ENCODE data around the gene SNAP47.

Gene SNAP47

DNA sequence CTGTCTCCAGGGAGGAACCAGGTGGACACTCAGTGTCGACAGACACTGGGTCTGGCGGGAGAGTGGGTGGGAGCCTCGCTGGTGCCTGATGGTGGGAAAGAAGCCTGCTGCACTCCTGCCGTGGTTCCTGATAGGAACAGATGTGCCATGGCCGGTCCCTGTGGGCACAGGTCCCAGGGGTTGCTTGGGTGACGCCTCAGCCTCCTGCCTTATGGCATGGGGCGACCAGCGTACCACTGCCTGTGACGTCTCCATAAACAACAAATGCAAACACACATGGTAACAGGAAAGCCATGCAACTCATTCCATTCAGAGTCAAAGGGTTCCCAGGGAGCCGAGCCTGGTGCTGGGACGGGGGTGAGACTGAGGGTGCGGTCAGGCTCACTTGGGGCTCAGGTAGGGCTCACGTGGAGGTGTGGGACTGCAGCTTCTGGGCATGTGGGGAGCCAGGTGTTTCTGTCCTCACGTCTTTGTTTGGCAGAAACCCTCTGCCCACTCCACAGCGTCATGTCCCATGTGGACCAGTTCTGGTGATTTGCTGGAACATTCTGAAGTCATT is 34.8 kb downstream of the SNAP47 start:
- DNase-seq = no peak

- no peak for DNase-seq
Observed at GRCh38 chr1:227770812-227771211, 35.6 kb downstream of the SNAP47 start.

DNA sequence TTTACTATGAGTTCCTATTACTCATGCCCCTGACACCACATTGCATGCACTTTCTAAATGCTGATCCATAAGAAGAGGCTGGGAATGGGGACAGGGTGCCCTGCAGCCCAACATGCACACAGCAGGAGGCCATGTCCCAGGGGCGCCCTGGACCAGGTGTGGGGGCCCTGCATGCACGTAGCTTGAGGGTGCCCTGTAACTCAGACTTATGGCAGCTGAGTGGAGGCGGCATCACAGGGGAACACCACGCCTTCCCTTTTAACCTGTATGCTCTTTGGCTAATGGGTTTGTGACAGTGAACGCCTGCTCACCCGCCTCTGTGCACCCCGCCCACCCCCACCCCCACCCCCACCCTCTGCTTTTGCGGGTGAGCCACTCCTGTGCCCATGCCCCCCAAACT is 36.1 kb downstream of the SNAP47 start:
- no peak for DNase-seq

DNA sequence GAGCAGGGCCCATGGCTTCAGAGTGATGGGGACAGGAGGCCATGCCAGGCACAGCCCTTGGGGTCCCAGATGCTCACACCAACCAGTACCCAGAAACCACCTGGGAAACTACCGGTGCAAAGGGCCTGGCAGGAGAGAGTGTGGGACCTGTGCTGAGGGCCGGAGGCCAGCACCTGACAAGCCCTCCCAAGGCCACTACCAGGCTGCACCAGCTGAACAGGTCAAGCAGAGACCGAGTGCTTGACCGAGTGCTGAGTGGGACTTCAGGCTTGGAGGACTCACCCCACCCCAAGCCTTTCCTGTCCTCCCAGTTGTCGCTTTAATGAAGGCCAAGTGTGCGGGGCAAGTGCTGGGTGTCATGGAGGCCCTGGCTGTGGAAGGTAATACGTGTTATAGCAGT is 36.5 kb downstream of the SNAP47 start:
- no peak for DNase-seq

DNA sequence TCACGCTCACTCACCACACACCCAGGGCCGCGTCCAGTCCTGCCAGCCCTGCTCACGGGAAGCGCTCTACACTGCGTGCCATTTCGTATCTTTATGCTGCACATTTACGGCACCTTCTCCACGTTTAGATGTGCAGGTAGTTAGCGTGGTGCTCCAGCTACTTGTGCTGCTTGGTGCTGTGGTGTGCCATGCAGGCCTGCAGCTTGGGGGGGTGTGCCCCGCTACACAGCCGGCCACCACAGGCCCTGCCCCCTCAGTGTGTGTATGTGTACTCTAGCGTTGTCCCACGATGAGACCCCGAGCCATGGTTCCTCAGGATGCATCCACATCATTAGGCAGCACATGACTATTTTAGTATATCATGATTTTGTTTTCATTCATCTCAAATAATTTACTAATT is 38.3 kb downstream of the SNAP47 start:
- DNase-seq = no peak

DNA sequence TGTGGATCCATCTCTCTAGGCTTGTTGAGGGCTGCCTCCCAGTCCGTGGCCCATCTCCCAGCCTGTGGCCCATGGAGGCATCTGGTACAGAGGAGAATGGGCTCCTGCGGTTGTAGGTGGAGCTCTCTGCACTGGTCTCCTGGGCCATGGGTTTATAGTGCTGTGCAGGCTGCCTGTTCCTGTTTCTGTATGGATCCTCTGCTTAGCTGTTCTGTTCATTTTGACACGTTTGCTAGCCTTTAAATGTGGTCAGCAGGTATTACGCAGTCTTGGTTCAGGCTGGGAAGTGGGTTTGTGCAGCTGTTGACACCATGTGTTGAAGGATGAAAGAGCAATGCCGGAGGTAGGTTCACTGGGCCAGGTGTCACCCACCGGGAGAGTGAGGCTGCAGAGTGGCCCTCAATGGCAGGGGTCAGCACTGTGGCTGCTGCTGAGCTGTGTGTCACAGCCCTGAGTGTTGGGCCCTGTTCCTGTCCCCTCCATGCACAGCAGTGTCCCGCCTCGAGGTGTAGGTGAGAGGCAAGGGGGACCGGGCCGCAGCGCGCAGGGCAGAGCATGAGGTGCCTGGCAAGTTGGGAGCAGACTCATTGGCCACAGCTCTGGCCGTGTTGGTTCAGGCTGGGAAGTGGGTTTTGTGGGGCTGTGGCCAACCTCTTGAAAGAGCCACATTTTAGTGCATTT is 39.0 kb downstream of the SNAP47 start:
- peak; percentile 49 for DNase-seq

DNA sequence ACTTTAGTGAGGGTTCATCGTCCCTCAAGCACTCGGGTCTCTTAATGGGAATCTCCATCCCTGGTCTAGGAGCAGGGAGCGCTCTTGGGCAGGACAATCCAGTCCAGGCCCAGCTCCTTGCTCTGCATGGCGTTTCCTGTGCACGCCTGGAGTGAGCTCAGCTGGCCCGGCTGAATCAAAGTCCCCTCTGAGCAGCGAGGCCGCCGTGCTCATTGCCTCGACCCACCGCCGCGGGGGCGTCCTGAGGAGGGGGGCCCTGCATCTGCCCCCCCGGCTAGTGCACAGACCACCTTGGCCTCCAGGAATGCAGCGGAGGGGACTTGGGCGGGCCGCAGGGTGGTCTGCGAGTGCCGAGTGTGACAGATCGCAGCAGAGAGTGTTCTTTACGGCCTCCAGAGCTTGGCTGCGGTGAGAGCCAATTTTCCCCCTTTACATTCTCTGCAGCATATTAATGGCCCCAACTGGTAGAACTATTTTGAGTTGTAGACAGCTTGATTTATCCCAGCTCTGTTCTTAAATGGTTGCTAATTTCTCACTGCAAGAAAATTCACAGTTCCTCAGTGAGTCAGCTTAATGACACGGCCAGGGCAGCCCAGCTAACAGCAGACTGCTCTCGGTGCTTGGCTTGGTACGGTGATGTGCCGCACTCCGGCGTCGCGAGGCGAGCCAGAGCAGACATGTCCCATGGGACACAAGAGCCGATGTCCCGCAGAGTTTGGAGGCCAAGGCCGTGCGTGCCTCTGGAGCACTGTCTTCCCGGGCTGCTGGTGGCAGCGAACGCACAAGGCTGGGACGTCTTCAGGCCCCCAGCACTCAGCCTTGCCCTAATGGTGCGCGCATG is 39.8 kb downstream of the SNAP47 start:
- no peak for DNase-seq

DNA sequence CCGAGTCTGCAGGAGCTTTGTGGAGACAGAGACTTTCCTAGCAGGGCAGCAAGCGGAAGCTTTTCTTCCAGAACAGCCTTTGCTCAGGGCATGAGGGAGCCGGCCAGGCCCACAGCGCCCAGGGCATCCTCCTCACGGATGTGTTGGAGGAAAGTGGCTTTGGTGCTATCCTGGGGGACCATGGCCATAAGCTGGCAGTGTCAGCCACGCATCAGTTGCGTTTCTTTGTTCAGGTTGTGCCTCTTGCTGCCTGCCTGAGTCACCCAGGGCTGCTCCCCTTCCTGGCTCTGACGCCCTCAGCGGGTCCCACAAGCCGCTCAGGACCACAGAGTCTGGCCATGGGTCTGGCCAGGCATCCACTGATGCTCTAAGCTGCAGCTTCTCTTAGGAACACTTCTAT is 40.6 kb downstream of the SNAP47 start:
- DNase-seq = no peak

GRCh38 chr1:227776331-227776771 is 41.1 kb downstream of the SNAP47 start:
- DNase-seq = no peak

DNA sequence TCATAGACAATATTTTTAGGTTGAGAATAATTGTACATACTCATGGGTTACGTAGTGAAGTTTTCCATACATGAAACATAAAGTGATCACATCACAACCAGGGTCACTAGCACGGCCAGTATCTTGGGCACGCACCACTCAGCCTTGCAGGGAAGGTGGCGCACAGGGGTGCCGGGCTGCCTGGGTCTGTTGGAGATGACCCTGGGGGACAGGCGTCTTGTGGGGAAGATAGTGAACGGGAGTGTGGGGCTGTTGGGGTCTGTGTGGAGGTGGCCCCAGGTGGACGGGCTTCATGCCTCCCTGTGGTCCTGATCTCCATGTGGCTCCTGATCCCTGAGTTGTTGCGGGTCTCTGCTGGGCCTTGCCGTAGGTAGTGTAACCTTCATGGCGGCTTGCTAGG is 41.9 kb downstream of the SNAP47 start:
- DNase-seq = no peak

DNA sequence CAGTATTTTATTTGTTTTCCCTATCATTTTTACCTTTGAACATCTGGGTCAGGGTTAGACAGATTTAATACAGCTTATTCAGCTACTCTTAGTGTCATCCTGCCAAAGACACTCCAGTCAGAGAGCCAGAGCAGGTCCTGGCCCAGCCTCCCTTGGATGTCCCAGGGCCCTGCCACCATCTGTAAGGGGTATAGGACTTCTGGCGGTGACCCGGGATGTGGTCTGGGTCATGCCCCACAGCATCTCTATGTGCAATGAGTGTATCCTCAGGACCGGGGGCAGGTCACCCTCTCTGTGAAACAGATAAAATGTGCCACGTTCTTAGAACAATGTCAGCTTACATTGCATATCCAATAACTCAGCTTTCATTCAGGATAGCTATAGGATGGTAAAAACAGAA is 42.4 kb downstream of the SNAP47 start:
- DNase-seq = no peak

GRCh38 chr1:227778401-227778947 is 43.2 kb downstream of the SNAP47 start:
- no peak for DNase-seq

DNA sequence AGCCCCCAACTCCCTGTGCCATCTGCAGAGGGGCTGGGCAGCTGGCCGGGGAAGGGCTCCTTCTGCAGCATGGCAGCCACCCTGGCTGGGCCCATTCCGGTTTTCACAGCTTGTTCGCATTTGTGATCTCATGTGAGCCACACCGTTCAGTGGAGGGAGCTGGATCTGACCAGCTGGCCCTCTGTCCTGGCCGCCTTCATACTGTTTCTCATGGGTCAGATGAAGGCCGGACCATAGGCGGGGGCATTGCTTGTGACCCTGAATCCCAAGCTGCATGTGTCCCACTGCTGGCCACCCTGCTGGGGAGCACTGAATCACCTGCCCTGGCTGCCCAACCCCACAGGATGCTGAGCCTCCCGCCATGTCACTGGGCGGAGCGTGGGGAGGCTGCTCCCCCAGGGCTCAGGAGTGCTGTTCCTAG is 43.8 kb downstream of the SNAP47 start:
- DNase-seq = no peak

GRCh38 chr1:227779685-227780084 is 44.5 kb downstream of the SNAP47 start:
- no peak for DNase-seq

DNA sequence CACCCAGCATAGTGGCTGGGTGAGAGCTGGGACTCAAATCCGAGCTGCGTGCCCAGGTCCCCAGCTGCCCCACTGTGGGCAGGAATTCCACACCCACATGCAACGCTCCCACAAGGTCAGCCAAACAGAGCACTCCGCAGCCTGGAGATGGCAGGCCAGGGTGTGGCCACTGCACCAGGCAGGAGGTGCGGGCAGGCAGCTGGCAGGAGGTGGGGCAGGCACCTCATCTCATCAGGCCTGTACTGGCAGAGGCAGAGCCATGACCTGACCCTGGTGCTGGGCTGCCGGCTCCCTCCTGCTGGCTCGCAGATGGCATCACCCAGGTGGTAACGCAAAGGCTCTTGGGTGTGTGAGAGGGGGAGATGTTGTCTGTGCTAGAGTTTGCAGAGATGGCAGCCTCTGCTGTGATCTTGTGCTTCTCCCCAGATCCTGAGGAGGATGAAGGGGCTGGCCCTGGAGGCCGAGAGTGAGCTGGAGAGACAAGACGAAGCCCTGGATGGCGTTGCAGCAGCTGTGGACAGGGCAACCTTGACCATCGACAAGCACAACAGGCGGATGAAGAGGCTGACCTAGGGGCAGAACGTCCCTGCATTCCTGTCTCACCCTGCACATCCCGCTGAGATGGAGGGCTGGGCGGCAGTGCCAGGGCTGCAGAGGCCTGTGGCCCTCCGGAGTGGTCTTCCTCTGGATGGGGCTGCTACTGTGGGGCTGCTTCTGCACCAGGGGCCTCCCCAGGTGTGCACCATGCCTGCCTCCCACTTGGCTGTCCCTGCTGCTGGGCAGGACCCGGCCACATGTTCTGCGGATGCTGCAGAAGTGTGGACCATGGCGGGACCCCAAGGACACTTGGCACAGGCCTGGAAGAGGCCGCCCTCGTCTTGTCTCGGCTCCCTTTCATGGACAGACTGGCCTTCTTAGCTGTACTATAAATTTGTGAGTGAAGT is 45.1 kb downstream of the SNAP47 start:
- no peak for DNase-seq

- no peak for DNase-seq
Observed at GRCh38 chr1:227781314-227781930, 46.2 kb downstream of the SNAP47 start.

DNA sequence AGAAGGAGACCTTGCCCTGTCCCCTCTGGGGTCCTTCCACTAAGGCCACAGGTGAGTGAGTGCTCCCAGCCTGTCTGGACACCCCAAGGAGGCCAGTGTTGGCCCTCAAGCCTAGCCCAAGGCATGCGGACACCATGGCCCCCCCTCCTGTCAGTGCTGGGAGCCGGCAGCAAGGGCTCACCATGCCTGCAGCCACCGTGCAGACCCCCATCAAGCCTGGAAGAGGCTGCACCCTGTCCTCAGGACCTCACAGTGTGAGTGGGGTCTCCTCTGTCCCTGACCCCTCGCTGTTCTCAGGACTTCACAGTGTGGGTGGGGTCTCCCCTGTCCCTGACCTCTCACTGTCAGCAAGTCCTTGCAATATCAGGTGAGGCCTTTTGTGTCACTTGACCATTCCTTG is 47.0 kb downstream of the SNAP47 start:
- no peak for DNase-seq

DNA sequence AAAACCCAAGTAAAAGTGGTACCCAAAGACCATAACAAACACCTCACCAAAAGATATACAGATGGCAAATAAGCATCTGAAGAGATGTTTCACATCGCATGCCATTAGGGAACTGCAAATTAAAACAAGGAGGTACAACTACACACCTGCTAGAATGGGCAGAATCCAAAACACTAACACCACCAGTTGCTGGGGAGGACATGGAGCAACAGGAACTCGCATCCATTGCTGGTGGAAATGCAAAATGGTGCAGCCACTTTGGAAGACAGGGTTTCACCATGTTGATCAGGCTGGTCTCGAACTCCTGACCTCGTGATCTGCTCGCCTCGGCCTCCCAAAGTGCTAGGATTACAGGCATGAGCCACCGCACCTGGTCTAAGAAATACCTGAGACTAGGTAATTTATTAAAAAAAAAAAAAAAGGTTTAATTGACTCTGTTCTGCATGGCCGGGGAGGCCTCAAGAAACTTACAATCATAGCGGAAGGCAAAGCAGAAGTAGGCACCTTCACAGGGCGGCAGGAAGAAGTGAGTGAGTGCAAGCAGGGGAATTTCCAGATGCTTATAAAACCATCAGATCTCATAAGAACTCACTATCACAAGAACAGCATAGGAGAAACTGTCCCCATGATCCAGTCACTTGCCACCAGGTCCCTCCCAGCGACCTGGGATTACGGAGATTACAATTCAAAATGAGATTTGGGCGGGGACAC is 50.0 kb downstream of the SNAP47 start:
- DNase-seq = no peak

- DNase-seq = no peak
Observed at GRCh38 chr1:227785805-227786671, 50.8 kb downstream of the SNAP47 start.

Data from activated CD4-positive, alpha-beta T cell treated with anti-CD3 and anti-CD28 coated beads, Interleukin-10, Interleukin-2, amounts not matched to agents 100 ng/mL and 50 ng/mL, durations not matched to agents 16 hours and 8 hours (primary cell).